NCI-H128 (cell line): ENCODE data around the gene GPR18.
"Not testable (repeated sequence)": the region's sequence is repeated elsewhere in the genome, so short reads cannot be mapped to it uniquely, and the experiment has no call there.

Source experiments
- DNase-seq: peaks from one replicate; lab custom pipeline; 2025; ENCODE audit not compliant: unreplicated experiment; lab: John Stamatoyannopoulos, UW

Gene GPR18

DNA sequence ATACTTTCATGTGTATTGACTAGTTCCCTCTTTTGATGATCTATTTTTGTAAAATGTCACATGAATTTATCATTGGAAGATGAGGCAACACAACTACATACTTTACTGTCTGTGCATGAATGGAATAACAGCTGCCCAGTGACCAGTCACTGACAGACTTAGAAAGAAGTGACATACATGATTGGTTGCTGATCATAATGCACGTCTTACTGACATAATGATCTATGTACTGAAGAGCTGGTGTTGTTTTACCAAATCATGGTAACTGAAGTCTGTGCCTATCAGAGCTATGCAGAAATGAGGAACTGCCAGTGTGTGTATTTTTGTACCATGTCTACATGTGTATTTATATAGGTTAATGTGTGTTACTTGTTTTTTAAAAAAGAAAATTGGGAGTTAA is 26.5 kb downstream of the GPR18 start:
- DNase-seq = no peak

DNA sequence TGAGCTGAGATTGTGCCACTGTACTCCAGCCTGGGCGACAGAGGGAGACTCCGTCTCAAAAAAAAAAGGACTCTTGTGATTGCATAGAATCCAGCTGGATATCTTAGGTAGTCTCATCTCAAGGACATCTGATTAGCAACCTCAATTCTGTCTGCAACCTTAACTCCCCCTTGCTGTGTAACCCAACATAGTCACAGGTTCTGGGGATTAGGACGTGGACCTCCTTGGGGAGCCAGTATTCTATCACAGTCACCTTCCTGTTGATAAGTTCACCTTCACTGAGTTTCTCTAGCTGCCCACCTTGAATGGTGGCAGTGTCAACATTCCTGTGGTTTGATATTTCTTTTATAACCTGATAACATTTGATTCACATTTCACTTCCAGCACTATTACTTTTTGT is 27.2 kb downstream of the GPR18 start:
- no peak for DNase-seq

DNA sequence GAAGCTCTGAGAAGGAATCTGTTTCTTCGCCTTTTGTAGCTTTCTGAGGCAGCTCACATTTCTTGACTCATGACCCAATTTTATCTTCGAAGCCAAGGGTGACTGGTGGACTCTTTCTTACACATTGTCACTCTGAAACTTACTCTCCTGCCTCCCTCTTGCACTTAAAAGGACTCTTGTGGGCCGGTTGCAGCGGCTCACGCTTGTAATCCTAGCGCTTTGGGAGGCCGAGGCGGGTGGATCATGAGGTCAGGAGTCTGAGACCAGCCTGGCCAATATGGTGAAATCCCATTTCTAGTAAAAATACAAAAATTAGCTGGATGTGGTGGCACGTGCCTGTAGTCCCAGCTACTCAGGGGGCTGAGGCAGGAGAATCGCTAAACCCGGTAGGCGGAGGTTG is 27.6 kb downstream of the GPR18 start:
- DNase-seq = not testable (repeated sequence)

DNA sequence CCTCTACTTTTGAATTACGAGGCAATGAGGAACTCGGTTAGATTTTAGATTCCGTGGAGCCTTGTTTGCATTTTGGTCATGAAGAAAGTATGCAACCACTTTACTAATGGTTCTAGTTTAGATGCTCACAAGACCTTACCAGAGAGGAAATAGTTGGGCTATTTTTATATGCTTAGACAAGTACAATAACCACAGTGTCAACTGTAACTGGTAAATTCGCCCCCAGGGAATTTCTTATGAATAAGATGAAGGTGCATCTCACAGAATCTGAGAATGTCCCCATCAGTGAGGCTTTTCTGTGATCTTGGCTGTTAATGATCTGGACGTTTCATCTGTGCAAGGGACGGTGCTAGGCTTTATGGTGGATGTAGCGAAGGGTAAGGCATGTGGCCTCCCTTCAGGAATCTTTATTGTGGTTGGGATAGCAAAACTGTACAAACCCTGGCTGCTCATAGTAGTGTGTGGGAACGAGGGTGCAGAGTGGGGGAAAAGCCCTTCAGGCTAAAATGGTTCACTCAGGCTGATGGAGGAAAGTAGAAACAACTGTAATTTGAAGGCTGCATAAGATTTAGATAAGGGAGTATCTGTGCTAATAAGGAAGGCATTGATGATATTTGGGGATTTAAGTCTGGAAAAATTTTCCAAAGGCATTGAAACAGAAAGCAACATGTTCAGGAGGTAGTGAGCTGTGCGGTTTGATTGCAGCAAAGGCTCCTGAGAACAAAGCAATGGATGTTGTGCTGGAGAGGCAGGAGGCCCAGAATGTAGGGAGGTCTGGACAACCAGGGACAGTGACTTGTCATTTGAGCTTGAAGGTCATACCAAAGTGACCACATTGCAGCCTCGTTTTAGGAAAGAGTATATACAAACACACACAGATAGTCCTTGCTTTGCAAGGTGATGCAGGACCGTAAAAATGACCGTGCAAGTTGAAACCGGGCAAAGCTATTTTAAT is 29.2 kb downstream of the GPR18 start:
- no peak for DNase-seq

DNA sequence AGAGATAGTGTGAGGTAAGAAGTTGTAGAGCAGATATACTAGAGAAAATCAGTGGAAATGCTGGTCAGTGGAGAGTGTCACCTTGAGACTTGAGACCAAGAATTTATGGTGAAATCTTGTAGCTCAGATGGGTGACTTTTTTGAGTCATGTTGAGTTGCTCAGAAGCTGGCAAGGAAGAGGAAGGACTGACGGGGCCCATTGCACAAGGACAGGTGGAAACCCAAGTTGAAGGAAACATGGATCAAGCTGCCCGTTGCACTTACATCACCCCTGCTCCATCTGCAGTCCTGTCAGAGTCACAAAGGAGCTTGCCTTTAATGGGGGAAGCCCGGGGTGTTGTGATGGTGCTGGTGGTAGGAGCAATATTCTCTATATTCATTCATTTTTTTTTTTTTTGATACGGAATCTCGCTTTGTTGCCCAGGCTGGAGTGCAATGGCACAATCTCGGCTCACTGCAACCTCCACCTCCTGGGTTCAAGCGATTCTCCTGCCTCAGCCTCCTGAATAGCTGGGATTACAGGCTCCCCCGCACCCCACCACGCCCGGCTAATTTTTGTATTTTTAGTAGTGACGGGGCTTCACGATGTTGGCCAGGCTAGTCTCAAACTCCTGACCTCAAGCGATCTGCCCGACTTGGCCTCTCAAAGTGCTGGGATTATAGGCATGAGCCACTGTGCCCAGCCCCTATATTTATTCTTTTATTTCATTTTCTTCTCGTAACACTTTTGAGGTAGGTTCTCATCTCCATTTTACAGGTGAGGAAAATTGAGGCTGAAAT is 30.1 kb downstream of the GPR18 start:
- DNase-seq = no peak

DNA sequence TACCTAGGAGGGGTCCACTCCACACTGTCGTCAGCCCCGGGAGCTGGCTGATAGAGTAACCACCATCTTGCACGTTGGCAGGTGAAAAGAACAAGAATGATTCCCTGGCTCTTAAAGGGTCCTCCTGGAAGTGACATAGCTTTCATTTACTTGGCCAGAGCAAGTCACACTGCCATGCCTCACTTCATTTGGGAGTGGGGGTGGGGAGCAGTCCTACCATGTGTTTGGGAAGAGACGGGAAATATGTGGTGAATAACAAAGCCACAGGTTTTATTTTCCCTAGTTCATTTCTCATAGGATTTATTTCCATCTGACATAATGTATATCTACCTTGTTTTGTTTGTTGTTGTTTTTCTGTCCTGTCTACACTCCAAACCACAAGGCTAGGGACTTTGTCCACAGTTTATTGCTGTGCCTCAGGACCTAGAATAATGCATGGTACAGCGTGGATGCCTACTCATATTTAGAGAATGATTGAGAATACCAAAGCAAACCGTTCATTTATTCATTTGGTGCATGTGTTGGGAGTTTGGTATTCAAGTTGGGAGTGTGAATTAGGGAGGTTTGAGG is 30.8 kb downstream of the GPR18 start:
- no peak for DNase-seq

DNA sequence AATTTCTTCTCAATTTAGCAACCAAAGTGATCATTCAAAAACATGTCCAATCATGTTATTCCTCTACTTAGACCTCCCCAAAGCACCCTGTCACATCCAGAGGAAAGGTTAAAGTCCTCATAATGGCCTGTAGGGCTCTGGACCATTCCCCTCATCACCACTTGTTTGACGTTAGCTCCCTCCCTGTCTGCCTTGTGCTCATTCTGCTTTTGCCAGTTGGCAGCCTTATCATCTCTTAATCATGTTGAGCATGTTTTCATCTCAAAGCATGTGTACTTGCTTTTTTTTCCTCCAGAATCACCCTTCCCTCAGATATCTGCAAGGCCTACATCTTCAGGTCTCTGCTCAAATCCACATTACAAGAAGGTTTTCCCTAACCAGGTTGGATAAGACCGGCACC is 31.7 kb downstream of the GPR18 start:
- DNase-seq = no peak

DNA sequence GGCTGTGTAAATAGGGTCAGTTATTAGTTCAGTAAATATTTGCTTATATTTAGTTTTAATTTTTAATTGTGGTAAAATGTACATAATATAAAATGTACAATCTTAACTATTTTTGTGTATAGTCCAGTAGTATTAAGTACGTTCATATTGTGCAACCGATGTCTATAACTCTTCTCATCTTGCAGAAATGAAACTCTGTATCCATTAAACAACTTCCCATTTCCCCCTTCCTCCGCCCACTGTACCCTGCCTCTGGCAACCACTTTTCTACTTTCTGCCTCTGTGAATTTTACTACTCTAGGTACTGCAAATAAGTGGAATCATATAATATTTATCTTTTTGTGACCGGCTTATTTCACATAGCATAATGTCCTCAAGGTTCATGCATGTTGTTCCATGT is 33.1 kb downstream of the GPR18 start:
- no peak for DNase-seq

DNA sequence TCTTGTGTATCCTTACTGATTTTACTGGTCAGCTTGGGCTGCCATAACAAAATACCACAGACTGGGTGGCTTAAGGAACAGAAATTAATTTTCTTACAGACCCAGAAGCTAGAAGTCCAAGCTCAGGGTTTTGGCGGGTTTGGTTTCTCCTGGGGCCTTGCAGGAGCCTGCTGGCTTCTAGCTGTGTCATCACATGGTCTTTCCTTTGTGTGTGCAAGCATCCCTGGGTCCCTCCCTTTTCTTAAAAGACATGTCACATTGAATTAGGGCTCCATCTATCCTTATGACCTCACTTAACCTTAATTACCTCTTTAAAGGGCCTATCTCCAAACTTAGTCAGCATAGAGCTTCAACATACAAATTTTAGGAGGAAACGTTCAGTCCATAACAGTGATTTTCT is 34.2 kb downstream of the GPR18 start:
- DNase-seq = no peak

DNA sequence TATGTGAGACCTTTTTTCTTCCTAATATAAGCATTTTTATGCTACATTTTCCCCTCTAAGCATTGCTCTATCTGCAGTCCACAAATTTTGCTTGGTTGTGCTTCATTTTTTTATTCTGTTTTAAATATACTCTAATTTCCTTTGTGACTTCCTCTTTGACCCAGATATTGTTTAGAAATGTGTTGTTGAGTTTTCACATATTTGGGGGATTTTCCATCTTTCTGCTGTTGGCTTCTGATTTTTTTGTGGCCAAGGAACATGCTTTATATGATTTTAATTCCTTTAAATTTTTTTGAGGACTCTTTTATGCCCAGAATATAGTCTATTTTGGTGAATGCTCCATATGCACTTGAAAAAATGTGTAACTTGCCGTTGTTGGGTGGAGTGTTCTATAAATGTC is 34.6 kb downstream of the GPR18 start:
- no peak for DNase-seq

DNA sequence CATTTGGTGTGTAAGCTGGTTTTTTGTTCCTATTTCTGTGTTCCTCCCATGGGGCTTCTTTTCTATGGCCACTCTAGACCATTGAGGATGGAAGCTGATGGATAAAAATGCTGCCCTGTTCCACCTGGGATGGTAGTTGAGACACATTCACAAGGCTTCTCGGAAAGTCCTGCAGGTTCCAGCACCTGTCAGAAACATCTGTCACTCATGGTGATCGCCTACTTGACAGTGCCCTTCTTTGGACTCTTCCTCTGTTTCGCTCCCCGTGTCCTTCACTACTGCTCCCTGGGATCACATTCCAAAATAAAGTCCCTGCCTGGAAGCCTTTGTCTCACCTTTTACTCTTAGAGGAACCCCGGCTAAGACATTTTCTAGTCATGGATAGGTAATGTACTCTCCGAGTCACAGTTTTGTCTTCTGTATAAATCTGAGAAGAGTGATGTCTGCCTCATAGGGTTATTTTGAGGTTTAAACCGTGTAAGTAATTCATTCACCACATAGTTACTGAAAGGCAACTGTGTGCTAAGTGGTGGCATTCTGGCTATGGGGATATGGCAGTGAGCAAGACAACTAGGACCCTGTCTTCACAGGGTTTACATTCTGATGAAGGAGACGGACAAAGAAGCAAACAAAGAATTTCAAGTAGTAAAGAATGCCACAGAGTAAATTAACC is 36.5 kb downstream of the GPR18 start:
- DNase-seq = no peak

DNA sequence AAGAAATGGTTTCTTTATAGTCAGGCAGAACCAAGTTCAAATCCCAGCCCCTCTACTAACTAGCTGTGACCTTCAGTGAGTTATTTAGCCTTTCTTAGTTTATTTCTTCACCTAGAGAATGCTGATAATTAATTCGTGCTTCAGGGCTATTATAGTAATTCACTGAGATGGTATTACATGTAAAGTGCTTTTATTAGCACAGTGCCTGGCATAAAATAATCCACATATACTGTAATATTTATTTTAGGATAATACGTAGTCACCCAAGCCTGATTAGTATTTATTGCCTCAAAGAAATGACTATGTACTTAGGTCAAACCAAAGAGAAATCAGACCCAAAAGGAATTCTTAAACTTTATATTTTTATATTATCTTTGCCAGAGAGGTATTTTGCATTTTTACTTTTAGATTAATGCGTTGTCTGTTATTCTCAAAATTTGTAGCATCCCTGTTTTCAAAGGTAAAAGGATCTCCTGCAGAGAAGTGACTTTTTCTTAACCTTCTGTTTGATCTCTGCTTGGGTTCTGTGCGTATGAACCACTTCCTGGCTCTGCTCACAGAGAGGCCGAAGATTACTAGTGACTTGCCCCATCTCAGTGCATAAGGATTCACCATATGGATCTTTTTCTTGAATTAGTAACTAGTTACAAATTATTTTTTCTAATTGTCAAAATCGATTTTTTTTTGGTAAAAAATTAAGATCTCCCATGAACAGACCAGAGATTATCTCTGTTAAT is 37.8 kb downstream of the GPR18 start:
- DNase-seq = no peak

DNA sequence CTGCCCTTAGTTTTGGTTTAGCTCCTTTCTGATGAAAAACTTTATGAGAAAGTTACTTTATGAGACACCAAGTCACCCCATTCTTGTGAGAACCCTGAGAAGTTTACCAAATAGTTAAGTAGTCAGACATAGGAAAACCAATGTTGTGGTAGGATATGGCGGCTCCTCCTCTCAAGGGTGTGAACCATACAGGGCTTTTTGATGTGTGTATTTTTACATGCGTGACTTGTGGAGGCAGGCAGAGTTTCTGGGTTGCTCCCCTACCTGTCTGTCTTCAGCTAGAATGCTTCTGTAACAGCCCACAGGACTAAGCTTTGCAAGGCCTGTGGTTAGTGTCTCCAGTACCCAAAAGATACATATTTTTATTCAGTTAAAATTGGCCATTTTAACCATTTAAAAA is 39.2 kb downstream of the GPR18 start:
- no peak for DNase-seq

DNA sequence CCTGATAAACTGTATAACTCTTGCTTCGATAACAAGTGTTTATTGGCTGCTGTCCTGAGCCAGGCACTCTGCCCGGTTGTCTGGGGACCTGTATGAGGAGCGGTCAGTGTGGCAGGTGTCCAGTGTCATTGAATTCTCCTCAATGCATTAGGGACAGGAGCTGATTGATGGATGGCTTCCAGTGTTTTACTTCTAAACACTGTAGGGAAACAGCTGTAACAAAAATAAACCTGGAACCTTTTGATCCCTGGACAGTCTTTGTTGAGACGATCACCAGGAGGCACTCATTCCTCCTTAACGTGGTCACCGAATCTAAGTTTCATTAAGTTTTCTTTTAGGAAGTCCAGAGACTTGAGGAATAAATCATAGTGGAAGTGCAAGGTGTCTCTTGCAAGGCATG is 39.6 kb downstream of the GPR18 start:
- no peak for DNase-seq

DNA sequence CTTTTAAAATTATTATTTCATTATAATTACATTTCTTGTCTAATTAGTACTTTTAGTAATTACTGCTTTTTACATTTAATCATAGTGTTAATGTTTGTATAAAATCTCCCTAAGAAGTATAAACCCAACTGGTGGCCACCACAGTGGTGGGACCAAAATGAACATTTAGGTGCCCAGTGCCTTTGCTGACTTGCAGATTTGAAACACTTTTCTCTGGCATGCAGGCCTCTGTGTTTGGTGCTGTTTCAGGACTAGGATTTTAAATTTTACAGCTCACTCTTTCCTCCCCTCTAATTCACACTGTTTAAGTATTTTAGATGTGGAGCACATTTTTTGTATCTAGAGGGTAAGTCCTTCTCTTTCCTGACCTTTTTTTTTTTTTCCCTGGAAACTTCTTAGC is 40.1 kb downstream of the GPR18 start:
- DNase-seq = no peak

DNA sequence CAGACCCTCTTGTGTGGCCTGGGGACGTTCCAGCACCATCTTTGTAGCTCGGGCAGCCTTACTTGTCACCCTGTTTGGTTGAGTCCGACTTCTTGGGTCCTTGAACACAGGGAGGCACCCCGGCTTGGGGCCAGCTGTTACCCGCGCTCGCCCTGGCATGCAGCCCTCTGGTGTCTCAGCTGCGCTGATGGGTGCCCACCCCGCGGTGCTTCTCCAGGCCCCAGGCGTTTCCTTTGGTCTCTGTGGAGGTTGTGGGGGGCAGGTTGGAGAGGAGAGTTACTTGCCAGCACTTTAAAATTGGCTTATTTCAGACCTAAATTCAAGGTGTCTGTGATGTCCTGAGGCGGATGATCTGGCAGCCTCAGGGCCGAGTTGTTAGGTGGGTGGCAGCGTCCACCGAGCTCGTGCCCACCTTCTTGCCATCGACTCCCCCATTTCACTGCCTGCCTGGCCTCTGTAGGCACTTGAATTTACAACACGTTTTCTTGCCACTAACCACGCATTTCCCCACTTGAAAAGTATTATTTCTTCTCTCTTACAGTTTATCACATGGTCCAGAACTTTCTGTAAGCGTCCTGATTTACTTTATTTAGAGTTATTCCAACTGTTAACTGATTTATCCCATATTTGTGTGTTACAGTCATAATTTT is 40.6 kb downstream of the GPR18 start:
- DNase-seq = no peak

DNA sequence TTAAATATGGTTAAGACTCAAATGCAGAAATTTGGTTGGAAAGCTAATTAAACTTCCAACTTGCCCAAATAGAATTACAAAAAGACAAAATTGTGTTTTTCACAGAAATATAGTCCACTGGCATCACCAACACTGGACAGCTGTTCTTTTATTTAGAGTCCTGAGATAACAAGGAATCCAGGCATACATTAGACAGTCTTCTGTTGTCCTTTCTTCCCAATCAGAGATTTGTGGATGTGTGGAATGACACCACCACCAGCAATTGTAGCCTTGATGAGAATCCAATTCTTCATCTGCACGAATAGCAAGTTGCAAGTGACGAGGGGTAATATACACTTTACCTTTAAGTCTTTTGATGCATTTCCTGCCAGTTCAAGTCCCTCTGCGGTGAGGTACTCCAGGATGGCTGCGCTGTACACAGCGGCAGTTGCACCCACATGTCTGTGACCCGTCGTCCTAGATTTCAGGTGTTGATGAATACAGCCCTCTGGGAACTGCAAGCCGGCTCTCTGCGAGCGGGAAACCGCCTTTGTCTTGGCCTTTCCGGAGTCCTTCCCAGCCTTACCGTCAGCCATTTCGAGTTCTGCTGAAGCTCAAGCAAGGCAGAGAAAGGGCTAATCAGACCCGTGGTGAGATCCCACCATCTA is 42.9 kb downstream of the GPR18 start:
- no peak for DNase-seq

DNA sequence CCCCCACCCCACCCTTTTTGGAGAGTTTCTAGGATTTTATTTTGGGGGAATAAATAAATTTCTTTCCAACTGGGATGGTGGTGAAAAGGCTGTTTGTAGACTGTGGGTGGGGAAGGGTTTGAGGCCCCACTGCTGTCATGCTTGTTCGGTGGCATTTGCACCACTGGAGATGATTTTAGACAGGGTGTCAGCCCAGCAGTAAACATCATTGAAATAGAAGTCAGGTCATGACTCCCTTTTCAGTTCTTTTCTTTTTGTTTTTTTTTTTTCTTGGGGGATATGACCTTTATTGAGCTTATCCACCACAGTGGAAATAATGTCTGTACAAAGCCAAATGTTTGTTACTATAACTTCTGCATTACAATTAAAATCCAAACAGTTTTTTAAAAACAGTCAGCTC is 43.4 kb downstream of the GPR18 start:
- DNase-seq = no peak

DNA sequence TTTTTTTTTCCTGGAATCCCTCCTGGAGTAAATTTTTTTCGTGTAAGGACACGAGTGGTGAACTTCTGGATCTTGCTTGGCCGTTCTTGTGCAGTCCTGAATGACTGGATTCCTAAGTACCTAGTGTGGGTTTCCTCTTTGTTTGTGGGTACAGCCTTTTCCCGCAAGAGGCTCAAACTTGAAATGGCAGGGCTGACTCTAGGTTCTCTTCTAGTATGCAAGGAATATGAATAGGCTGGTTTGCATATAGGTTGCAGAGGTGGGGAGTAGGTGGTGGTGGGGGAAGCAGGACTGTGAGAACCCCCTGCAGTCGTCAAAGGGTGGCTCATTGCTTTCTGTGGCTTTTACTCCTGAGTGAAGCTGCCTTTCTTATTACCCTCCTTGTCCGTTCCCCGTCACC is 43.9 kb downstream of the GPR18 start:
- no peak for DNase-seq
